Measurements from ENCODE around the gene ITM2C.

Gene ITM2C

GRCh38 chr2:230906471-230907230 is 41.9 kb downstream of the ITM2C start:
- no peak for DNase-seq (ENCODE audit: low read depth in 2 of 2)
- no peak for TF ChIP-seq CTCF (IDR thresholded peaks at IDR 0.05; ENCODE audit: low read depth, low read length)
- no peak overlapping the region for H3K4me3 ChIP-seq (replicated peaks in 1 of 2; ENCODE audit: low read depth in 2 of 2, low read length in 2 of 2)

GRCh38 chr2:230907361-230908091 is 42.8 kb downstream of the ITM2C start:
- no peak for TF ChIP-seq CTCF (IDR thresholded peaks at IDR 0.05; ENCODE audit: low read depth, low read length)
- H3K4me3 ChIP-seq (replicated peaks in 1 of 2; ENCODE audit: low read depth in 2 of 2, low read length in 2 of 2) = no peak overlapping the region
- DNase-seq (ENCODE audit: low read depth in 2 of 2) = no peak

- DNase-seq (ENCODE audit: low read depth in 2 of 2) = no peak
- TF ChIP-seq CTCF (IDR thresholded peaks at IDR 0.05; ENCODE audit: low read depth, low read length) = no peak
- no peak overlapping the region for H3K4me3 ChIP-seq (replicated peaks in 1 of 2; ENCODE audit: low read depth in 2 of 2, low read length in 2 of 2)
These were observed 43.4 kb downstream of the ITM2C start for GRCh38 chr2:230908092-230908594.

- no peak overlapping the region for H3K4me3 ChIP-seq (replicated peaks in 1 of 2; ENCODE audit: low read depth in 2 of 2, low read length in 2 of 2)
- no peak for TF ChIP-seq CTCF (IDR thresholded peaks at IDR 0.05; ENCODE audit: low read depth, low read length)
- peak; percentile 57 to 90 for DNase-seq (ENCODE audit: low read depth in 2 of 2)
These were observed 44.0 kb downstream of the ITM2C start for GRCh38 chr2:230908595-230909191.

GRCh38 chr2:230909841-230910545 is 45.3 kb downstream of the ITM2C start:
- H3K4me3 ChIP-seq (replicated peaks in 1 of 2; ENCODE audit: low read depth in 2 of 2, low read length in 2 of 2) = no peak overlapping the region
- DNase-seq (ENCODE audit: low read depth in 2 of 2) = no peak
- no peak for TF ChIP-seq CTCF (IDR thresholded peaks at IDR 0.05; ENCODE audit: low read depth, low read length)

GRCh38 chr2:230910546-230911177 is 45.9 kb downstream of the ITM2C start:
- DNase-seq (ENCODE audit: low read depth in 2 of 2) = no peak
- H3K4me3 ChIP-seq (replicated peaks in 1 of 2; ENCODE audit: low read depth in 2 of 2, low read length in 2 of 2) = no peak overlapping the region
- TF ChIP-seq CTCF (IDR thresholded peaks at IDR 0.05; ENCODE audit: low read depth, low read length) = no peak

Data from cardiac fibroblast (primary cell).